HG03045 (cell line): ENCODE measurements around the gene FAAP20.

Source experiments
- ATAC-seq: cut with Tn5 transposase; IDR thresholded peaks from one replicate; pipeline ENCODE4 v1.9.1; 2021; ENCODE audit warnings: mild to moderate bottlenecking, moderate library complexity; ENCODE audit not compliant: unreplicated experiment

FAAP20 gene

GRCh38 chr1:2180297-2181245 is 14.0 kb downstream of the FAAP20 start:
- ATAC-seq, result no peak

- no peak for ATAC-seq
These were observed 15.1 kb downstream of the FAAP20 start for GRCh38 chr1:2179283-2180013.

DNA sequence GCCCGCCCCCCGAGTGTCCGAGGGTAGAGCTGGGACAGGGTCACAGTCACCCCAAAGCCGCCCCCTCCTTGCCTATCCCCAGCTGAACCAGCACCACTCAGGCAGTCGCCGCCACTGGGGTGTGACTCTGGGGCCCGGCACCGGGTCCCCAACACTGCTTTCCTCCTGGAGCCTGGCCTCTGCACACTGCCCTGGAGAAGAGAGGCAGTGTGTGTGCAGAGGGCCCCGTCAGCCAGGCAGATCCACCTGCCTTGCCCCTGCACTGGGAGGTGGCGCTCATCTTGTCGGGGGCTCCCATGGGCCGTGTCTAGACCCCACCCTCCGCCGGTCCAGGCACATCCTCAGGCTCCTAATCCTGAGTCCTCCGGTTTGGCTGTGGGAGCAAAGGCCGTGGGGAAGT is 15.7 kb downstream of the FAAP20 start:
- no peak for ATAC-seq

GRCh38 chr1:2177946-2178538 is 16.5 kb downstream of the FAAP20 start:
- no peak for ATAC-seq

GRCh38 chr1:2177541-2177940 is 17.0 kb downstream of the FAAP20 start:
- ATAC-seq, result no peak

DNA sequence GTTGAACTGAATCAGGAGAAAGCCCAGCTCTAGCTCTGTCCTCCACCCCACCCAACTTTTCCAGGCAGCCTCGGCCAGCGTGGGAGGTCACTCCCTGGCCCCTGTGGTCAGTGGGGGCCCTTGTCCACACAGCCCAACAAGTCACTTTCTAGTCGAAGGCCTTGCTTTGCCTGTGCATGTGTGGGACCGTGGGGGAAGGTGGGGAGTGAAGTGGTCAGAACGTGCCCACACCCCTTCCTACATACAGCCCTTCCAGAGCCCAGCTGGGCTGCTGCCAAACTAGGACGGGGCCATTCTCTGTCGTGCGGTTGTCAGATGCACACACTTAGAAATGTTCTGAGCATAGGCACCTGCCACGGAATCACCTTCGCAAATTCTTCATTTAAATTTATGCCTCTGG is 18.0 kb downstream of the FAAP20 start:
- no peak for ATAC-seq

DNA sequence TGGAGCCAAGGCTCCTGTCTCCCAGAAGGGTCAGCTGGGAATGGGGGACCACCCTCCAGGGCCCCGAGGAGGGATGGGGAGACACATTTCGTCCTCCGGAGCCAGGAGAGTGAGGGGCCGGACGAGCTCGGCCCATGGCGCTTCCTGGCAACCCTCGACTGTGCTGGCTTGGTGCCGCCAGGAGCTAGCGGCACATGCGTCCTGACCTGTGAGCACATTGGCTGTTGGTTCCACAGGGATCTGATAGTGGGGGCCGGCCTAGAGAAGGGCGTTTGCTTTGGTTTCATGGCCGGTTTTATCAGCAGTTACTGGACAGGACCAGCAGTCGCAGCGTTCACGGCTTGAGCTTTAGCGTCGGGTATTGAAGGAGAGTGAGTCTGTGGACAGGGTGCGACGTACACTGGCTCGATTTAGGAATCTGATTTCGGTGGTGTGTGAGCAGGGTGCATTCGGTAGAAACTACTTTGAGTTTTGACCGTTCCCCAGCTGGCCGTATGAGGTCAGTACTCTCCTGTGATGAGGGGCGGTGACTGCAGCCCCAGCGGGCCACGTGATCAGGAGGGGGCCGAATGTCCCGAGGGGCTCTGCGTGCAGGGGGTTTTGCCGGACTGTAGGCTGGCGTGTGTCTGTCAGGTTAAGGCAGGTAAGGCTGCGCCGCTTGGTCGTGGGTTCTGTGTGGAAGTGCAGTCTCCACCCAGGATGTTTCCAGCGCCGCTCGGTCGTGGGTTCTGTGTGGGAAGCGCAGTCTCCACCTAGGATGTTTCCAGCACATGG is 18.7 kb downstream of the FAAP20 start:
- ATAC-seq, result no peak

DNA sequence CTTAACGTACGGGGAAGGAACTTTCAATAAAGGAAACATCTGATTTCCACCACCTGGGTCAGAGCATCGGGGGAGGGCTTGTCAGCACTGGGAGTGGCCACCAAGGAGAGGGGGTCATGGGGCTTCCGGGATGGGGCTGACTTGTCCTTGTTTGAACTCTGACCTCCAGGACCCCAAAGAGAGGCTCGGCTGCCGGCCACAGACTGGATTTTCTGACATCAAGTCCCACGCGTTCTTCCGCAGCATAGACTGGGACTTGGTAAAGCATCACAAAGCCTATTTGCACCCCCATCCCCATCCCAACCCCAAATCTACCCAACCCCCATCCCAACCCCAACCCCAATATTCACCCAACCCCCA is 19.5 kb downstream of the FAAP20 start:
- no peak for ATAC-seq

DNA sequence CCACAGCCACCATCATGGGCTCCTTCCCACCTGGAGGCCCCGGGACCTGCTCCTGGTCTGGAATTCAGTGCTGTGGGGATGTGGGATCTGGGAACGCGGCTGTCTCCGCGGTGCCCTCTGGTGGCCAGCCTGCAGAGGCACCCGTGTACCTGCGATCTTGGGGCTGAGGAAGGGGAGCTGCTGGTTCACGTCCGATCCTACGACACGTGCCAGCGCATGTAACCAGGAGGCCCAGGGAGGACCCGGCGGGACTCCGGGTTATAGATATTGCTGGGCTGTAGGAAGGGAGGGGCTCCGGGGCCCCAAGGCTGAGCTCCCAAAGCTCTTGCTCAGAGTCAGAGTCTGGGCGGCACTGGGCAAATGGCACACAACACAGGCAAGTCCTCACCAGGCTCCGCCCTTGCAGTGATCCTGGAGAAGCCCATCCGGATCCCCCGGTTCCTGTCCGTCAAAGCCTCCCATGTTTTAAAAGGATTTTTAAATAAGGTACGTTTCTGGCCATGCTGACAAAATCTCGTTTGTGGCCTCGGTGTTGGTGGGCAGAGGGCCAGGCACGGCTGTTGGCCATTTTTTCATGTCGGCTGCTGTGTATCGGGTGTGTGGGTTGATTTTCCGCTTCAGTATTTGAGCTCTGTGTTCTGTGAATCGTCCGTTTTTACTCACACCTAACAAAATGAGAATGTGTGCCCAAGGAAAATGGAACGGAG is 20.1 kb downstream of the FAAP20 start:
- ATAC-seq, result no peak

- no peak for ATAC-seq
These were observed 20.8 kb downstream of the FAAP20 start for GRCh38 chr1:2173546-2174347.

DNA sequence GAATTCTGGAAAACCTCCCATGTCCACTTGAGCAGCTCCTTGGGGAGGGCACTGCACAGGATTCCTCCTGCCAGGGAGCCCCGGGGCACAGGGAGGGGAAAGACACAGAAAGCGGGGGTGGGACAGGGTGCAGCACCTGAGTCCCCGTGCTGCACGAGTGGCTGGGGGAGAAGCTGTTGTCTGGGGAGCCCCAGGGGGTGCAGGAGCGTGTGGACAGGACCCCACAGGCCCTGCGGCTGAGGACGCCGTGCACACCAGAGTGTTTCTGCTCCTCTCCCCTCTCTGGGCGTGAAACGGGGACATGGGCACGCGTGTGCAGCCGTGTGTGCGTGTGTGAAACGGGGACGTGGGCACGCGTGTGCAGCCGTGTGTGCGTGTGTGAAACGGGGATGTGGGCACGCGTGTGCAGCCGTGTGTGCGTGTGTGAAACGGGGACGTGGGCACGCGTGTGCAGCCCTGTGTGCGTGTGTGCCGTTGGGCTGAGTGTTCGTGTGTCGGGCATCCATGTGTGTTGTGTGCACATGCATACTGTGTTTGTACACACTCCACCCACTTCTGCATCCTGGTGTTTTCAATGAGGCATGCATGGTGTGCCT is 21.9 kb downstream of the FAAP20 start:
- no peak for ATAC-seq

- no peak for ATAC-seq
These were observed 22.6 kb downstream of the FAAP20 start for GRCh38 chr1:2172012-2172411.

DNA sequence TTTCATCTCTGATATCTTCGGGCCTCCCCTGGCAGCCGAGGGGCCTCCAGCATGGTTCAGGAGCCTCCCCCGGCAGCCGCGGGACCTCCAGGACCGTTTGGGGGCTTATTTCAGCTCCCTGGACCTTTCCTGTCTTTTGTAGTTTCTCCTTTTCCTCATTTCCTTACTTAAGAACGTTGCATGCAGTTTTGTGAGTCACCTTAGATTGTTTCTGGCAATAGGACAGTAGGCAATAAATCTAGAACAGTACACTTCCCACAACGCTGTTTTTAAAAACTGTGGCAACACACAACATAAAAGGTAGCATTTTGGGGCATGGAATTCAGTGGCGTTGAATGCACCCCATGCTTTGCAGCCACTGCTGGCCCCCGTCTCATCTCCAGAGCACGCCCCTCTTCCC is 24.4 kb downstream of the FAAP20 start:
- no peak for ATAC-seq

DNA sequence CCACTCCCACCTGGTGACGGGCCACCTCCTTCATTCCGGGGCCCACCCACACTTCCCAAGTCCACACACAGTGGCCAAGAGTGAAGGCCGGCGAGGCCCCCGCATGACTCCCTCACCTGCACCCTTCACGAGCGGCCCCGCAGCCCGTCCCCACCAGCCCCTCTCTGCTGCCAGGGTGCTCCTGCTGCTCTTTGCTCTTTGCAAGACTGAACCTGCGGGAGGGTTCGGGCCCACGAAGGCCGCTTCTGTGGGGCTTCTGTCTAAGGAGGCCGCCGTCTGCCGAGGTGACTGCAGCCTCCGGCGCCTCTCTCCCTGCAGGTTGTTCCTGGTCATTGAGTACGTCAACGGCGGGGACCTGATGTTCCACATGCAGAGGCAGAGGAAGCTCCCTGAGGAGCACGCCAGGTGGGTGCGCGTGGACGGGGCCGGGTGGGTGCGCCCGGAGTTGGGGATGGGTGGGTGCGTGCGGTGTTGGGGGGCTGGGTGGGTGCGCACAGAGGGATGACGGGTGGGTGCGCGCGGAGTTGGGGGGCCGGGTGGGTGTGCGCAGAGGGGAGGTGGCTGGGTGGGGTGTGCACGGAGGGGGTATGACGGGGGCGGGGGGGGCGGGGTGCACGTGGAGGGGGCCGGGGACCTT is 25.3 kb downstream of the FAAP20 start:
- no peak for ATAC-seq

DNA sequence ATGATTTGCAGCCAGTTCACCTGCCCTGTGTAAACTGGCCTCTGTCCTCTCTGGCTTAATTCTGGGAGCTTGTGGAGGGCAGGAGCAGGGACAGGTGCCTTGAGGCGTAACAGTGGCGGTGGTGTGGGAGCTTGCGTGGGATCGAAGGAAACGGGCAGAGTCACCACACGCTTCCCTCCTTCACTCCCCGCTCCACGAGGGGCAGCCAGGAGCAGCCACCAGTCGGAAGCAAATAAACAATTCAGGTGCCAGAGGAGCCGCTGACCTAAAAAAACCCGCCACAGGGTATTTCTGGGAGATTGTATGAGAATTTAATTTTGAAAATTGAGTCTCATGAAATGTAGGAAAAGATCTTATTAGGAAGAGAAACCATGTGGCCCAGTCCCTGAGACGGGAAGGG is 26.0 kb downstream of the FAAP20 start:
- ATAC-seq, result no peak

GRCh38 chr1:2168090-2168489 is 26.5 kb downstream of the FAAP20 start:
- ATAC-seq, result no peak

- no peak for ATAC-seq
These were observed 27.9 kb downstream of the FAAP20 start for GRCh38 chr1:2166695-2167094.

- no peak for ATAC-seq
These were observed 28.3 kb downstream of the FAAP20 start for GRCh38 chr1:2166254-2166653.

- ATAC-seq, result no peak
These were observed 28.9 kb downstream of the FAAP20 start for GRCh38 chr1:2165646-2166045.
